Activated naive CD8-positive, alpha-beta T cell treated with anti-CD3 and anti-CD28 coated beads for 36 hours (primary cell): ENCODE measurements around the gene IFNA7. TPM values are rescaled to one million over a fixed set of nuclear protein-coding genes. Genes with fewer than 3 reads are reported as not detected.

Experiments
- total RNA-seq, 2 experiments: library from RNA; stranded (reverse); gene quantifications; one replicate each; pipeline ENCODE4 v1.2.3, GENCODE V29; 2021

IFNA7 gene
- total RNA-seq, 2 experiments from 2014 or later, result not detected

Other genes with a start within 250 kb of the IFNA7 start
- gene HACD4, start 170.6 kb downstream of the IFNA7 start, total RNA-seq, result 1 to 10 TPM; 5.2 to 5.3 TPM
- gene IFNB1, start 124.3 kb downstream of the IFNA7 start, total RNA-seq, result 1 to 10 TPM in 1 of 2 experiments, under 1 TPM in 1; 0.62 to 1.2 TPM
- gene IFNW1, start 60.4 kb downstream of the IFNA7 start, total RNA-seq, result under 1 TPM in 1 of 2 experiments, not detected in 1; 0.10 TPM
- gene IFNA21, start 35.5 kb downstream of the IFNA7 start, total RNA-seq, result not detected
- not detected for gene IFNA4, start 14.6 kb downstream of the IFNA7 start, total RNA-seq
- gene IFNA10, start 4.9 kb upstream of the IFNA7 start, total RNA-seq, result not detected
- gene IFNA16, start 15.1 kb upstream of the IFNA7 start, total RNA-seq, result not detected
- not detected for gene IFNA17, start 26.0 kb upstream of the IFNA7 start, total RNA-seq
- gene IFNA14, start 37.8 kb upstream of the IFNA7 start, total RNA-seq, result not detected
- gene IFNA5, start 103.1 kb upstream of the IFNA7 start, total RNA-seq, result not detected
- 10 to 100 TPM; 13.6 to 14.2 TPM for gene KLHL9, start 133.2 kb upstream of the IFNA7 start, total RNA-seq
- not detected for gene IFNA6, start 148.7 kb upstream of the IFNA7 start, total RNA-seq
- not detected for gene IFNA13, start 165.9 kb upstream of the IFNA7 start, total RNA-seq
- not detected for gene IFNA2, start 183.2 kb upstream of the IFNA7 start, total RNA-seq
- gene IFNA8, start 206.9 kb upstream of the IFNA7 start, total RNA-seq, result not detected
- gene IFNA1, start 238.2 kb upstream of the IFNA7 start, total RNA-seq, result not detected